ENCODE measurements around the gene SGMS1.

DNA sequence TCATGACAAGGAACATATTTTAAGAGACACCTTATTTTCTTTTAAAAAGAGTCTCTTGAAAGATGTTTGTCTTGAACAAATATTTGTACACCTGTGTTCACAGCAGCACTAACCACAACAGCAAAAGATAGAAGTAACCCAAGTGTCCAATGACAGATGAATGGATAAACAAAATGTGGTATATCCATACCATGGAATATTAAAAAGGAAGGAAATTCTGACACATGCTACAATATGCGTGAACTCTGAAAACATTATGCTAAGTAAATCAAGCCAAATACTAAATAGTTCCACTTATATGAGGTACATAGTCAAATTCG is 17.8 kb downstream of the SGMS1 start:
- TF ChIP-seq FOXP2 (optimal IDR thresholded peaks at IDR 0.05; ENCODE audit: borderline replicate concordance, extremely low read depth, extremely low read length, insufficient read depth) (no peak), TAF1 (IDR thresholded peaks at IDR 0.05; ENCODE audit: borderline replicate concordance, insufficient read depth, low read length) (no peak)
- TF ChIP-seq, protein P1, sequence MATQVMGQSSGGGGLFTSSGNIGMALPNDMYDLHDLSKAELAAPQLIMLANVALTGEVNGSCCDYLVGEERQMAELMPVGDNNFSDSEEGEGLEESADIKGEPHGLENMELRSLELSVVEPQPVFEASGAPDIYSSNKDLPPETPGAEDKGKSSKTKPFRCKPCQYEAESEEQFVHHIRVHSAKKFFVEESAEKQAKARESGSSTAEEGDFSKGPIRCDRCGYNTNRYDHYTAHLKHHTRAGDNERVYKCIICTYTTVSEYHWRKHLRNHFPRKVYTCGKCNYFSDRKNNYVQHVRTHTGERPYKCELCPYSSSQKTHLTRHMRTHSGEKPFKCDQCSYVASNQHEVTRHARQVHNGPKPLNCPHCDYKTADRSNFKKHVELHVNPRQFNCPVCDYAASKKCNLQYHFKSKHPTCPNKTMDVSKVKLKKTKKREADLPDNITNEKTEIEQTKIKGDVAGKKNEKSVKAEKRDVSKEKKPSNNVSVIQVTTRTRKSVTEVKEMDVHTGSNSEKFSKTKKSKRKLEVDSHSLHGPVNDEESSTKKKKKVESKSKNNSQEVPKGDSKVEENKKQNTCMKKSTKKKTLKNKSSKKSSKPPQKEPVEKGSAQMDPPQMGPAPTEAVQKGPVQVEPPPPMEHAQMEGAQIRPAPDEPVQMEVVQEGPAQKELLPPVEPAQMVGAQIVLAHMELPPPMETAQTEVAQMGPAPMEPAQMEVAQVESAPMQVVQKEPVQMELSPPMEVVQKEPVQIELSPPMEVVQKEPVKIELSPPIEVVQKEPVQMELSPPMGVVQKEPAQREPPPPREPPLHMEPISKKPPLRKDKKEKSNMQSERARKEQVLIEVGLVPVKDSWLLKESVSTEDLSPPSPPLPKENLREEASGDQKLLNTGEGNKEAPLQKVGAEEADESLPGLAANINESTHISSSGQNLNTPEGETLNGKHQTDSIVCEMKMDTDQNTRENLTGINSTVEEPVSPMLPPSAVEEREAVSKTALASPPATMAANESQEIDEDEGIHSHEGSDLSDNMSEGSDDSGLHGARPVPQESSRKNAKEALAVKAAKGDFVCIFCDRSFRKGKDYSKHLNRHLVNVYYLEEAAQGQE (IDR thresholded peaks at IDR 0.05; ENCODE audit: insufficient read depth in 1 of 2, low read depth in 2 of 2, low read length in 2 of 2), result no peak
